OCI-LY3 (cell line): ENCODE data around the gene KLF5.

ENCODE experiments used
- H2AFZ ChIP-seq: fragments of 200-600, 300-600 bp; shearing (Covaris generic); 2 replicates; pipeline ENCODE4 v1.6.0; 2014; ENCODE audit warnings: antibody characterized with exemption, low read depth, low read length
- H3K27ac ChIP-seq: fragments of 200-600, 300-600 bp; sonication (generic); 2 replicates; pipeline ENCODE4 v1.5.1; 2014; ENCODE audit warnings: mild to moderate bottlenecking, low read length, moderate library complexity, mixed read lengths
- H3K27me3 ChIP-seq: fragments of 200-600, 300-600 bp; sonication (generic); 2 replicates; pipeline ENCODE4 v1.6.1; 2014; ENCODE audit warnings: low read depth, low read length, mixed read lengths
- H3K36me3 ChIP-seq: fragments of 200-600, 300-600 bp; sonication (generic); replicated peaks from 2 replicates; pipeline ENCODE3; 2014; ENCODE audit warnings: low read depth, low read length, mixed read lengths
- H3K4me1 ChIP-seq: fragments of 300-600, 200-600 bp; sonication (generic); 2 replicates; pipeline ENCODE4 v1.6.1; 2014; ENCODE audit warnings: low read length, mixed read lengths
- H3K4me2 ChIP-seq: fragments of 200-600, 300-600 bp; sonication (generic); 2 replicates; pipeline ENCODE4 v1.6.1; 2014; ENCODE audit warnings: low read length, mixed read lengths
- H3K4me3 ChIP-seq: fragments of 300-600, 200-600 bp; sonication (generic); 2 replicates; pipeline ENCODE4 v1.5.1; 2014; ENCODE audit warnings: antibody characterized with exemption, mild to moderate bottlenecking, low read length, moderate library complexity
- H3K79me2 ChIP-seq: fragments of 300-600, 200-600 bp; shearing (Covaris generic); 2 replicates; pipeline ENCODE4 v1.6.1; 2014; ENCODE audit warnings: mild to moderate bottlenecking, low read length, mixed read lengths
- H3K9ac ChIP-seq: fragments of 300-600, 200-600 bp; shearing (Covaris generic); 2 replicates; pipeline ENCODE4 v1.6.0; 2014; ENCODE audit warnings: mild to moderate bottlenecking, low read length, moderate library complexity
- H3K9me3 ChIP-seq: fragments of 200-600, 300-600 bp; shearing (Covaris generic); 2 replicates; pipeline ENCODE4 v1.6.1; 2014; ENCODE audit warnings: low read length, mixed read lengths; ENCODE audit not compliant: insufficient read depth
- H4K20me1 ChIP-seq: fragments of 200-600, 300-600 bp; sonication (generic); 2 replicates; pipeline ENCODE4 v1.6.1; 2016; ENCODE audit warnings: low read length, mixed read lengths; ENCODE audit not compliant: insufficient read depth
- CTCF ChIP-seq: fragments of 200-600, 300-600 bp; sonication (generic); IDR thresholded peaks from 2 replicates; pipeline ENCODE4 v1.5.1; 2014; ENCODE audit warnings: antibody characterized with exemption, low read length, low read depth
- EZH2phosphoT487 ChIP-seq: fragments of 200-600 bp; shearing (Covaris generic); IDR thresholded peaks from 2 replicates; pipeline ENCODE4 v1.6.1; 2018; ENCODE audit warnings: antibody characterized with exemption, mixed run types, low read depth

The KLF5 gene

GRCh38 chr13:73074014-73074413 is 15.2 kb downstream of the KLF5 start:
- TF ChIP-seq CTCF = no peak
- no peak for TF ChIP-seq EZH2phosphoT487
- Histone ChIP-seq H2AFZ (no peak overlapping the region), H3K27ac (no peak overlapping the region), H3K36me3 (no peaks in the 10 kb centered on the region), H3K4me1 (peaks cover 5% of the 10 kb centered on the region; the same call in 1 of the 2 replicates), H3K79me2 (no peaks in the 10 kb centered on the region), H4K20me1 (no peaks in the 10 kb centered on the region), H3K4me2 (peak overlapping the region; percentile 30), H3K27me3 (no peaks in the 10 kb centered on the region), H3K9ac (no peak overlapping the region), H3K9me3 (no peaks in the 10 kb centered on the region), H3K4me3 (no peak overlapping the region)

GRCh38 chr13:73074926-73075325 is 16.1 kb downstream of the KLF5 start:
- no peaks in the 10 kb centered on the region for H4K20me1 ChIP-seq
- H3K4me2 ChIP-seq = no peak overlapping the region
- H3K36me3 ChIP-seq = no peaks in the 10 kb centered on the region
- no peak overlapping the region for H2AFZ ChIP-seq
- H3K4me3 ChIP-seq = no peak overlapping the region
- no peaks in the 10 kb centered on the region for H3K27me3 ChIP-seq
- H3K9me3 ChIP-seq = no peaks in the 10 kb centered on the region
- H3K79me2 ChIP-seq = no peaks in the 10 kb centered on the region
- H3K4me1 ChIP-seq = peaks cover 5% of the 10 kb centered on the region; the same call in 1 of the 2 replicates
- TF ChIP-seq CTCF (no peak), EZH2phosphoT487 (no peak)
- no peak overlapping the region for H3K27ac ChIP-seq
- no peak overlapping the region for H3K9ac ChIP-seq

DNA sequence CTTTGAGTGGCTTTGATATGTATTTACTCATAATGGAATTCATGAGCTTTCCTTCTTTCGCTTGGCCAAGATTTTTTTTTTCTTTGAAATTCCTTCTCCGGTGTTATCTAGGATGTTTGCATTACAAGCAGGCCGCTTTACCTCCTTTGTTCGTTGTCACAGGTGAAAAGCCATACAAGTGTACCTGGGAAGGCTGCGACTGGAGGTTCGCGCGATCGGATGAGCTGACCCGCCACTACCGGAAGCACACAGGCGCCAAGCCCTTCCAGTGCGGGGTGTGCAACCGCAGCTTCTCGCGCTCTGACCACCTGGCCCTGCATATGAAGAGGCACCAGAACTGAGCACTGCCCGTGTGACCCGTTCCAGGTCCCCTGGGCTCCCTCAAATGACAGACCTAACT is 16.7 kb downstream of the KLF5 start:
- Histone ChIP-seq H3K36me3 (no peaks in the 10 kb centered on the region), H3K9me3 (no peaks in the 10 kb centered on the region), H3K4me1 (peaks cover 5% of the 10 kb centered on the region; the same call in 1 of the 2 replicates), H3K4me3 (no peak overlapping the region), H3K9ac (no peak overlapping the region), H3K79me2 (no peaks in the 10 kb centered on the region), H3K4me2 (no peak overlapping the region), H2AFZ (no peak overlapping the region), H3K27ac (no peak overlapping the region), H3K27me3 (no peaks in the 10 kb centered on the region), H4K20me1 (no peaks in the 10 kb centered on the region)
- TF ChIP-seq EZH2phosphoT487 (no peak), CTCF (no peak)

DNA sequence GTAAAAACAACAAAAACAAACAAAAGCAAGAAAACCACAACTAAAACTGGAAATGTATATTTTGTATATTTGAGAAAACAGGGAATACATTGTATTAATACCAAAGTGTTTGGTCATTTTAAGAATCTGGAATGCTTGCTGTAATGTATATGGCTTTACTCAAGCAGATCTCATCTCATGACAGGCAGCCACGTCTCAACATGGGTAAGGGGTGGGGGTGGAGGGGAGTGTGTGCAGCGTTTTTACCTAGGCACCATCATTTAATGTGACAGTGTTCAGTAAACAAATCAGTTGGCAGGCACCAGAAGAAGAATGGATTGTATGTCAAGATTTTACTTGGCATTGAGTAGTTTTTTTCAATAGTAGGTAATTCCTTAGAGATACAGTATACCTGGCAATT is 17.1 kb downstream of the KLF5 start:
- Histone ChIP-seq H3K4me2 (no peak overlapping the region), H3K4me3 (no peak overlapping the region), H2AFZ (no peak overlapping the region), H3K27ac (no peak overlapping the region), H3K9me3 (no peaks in the 10 kb centered on the region), H3K27me3 (no peaks in the 10 kb centered on the region), H4K20me1 (no peaks in the 10 kb centered on the region), H3K79me2 (no peaks in the 10 kb centered on the region), H3K36me3 (no peaks in the 10 kb centered on the region), H3K4me1 (peaks cover 5% of the 10 kb centered on the region; the same call in 1 of the 2 replicates), H3K9ac (no peak overlapping the region)
- no peak for TF ChIP-seq CTCF
- TF ChIP-seq EZH2phosphoT487 = no peak
